K562 (cell line): ENCODE data around the gene SYNPO. TPM values are rescaled to one million over a fixed set of nuclear protein-coding genes. Genes with fewer than 3 reads are reported as not detected.

ENCODE experiments used
- ATAC-seq: fragments of 200-7000 bp; cut with Tn5 transposase; 3 replicates; pipeline ENCODE4 v1.9.1; 2020; ENCODE audit warnings: moderate library complexity
- BruUV-seq: library from RNA; stranded (reverse); fragments of 400-500 nt; replicated peaks from 2 replicates; lab custom pipeline; 2021; lab: Mats Ljungman, UMichigan
- CTCF ChIA-PET: fragments of 300-600 bp; formaldehyde crosslinking; extraction: SDS; loops from one replicate; lab custom pipeline; 2021; ENCODE audit warnings: low intra/inter-chr PET ratio; lab: Yijun Ruan, JAX
- POLR2A ChIA-PET: fragments of 300-600, 350-650 bp; sonication (Branson Sonifier 250); formaldehyde crosslinking; extraction: SDS; loops from one replicate; lab custom pipeline; 2021; ENCODE audit warnings: antibody characterized with exemption, inconsistent platforms; lab: Yijun Ruan, JAX
- DNase-seq, 4 experiments: peaks; one replicate each; pipeline versions ENCODE4 v3.0.0 to v3.0.0-alpha.2; 2011 to 2018; ENCODE audit warnings: low spot score in 3 of 4, mixed read lengths in 3 of 4; ENCODE audit errors: extremely low read depth in 1 of 4
- FAIRE-seq: peaks from 2 replicates; lab custom pipeline; 2011; peaks lifted over from hg19 to GRCh38; lab: Jason Lieb, UNC
- H2AFZ ChIP-seq: 2 replicates; pipeline ENCODE4 v1.6.0; 2011; ENCODE audit warnings: low read depth, low read length, control low read depth, inconsistent platforms
- H3K27ac ChIP-seq: fragments of 200-600 bp; 3 replicates; pipeline ENCODE4 v1.8.0; 2011; ENCODE audit warnings: low read depth, mild to moderate bottlenecking, control low read depth, inconsistent platforms, low read length, moderate library complexity, mixed read lengths; ENCODE audit errors: extremely low read depth
- H3K27me3 ChIP-seq, 2 experiments: fragments of 300-600 bp in 1 of 2; 2 replicates in 1 of 2; 3 replicates in 1 of 2; pipeline versions ENCODE4 v1.6.0 to v1.8.0; 2011; ENCODE audit warnings: inconsistent platforms in 2 of 2, low read length in 2 of 2, mild to moderate bottlenecking in 1 of 2, mixed read lengths in 1 of 2, moderate library complexity in 1 of 2; ENCODE audit not compliant: control insufficient read depth in 2 of 2, insufficient read depth in 2 of 2
- H3K36me3 ChIP-seq: fragments of 300-600 bp; 3 replicates; pipeline ENCODE4 v1.8.0; 2011; ENCODE audit warnings: mild to moderate bottlenecking, low read length, inconsistent platforms; ENCODE audit not compliant: control insufficient read depth, insufficient read depth
- H3K4me1 ChIP-seq, 2 experiments: fragments of 200-600 bp in 1 of 2; replicated peaks in 1 of 2; 2 replicates in 1 of 2; 3 replicates in 1 of 2; pipeline versions ENCODE4 v1.5.1 to v1.8.0; 2011; ENCODE audit warnings: inconsistent platforms in 2 of 2, low read length in 2 of 2, mild to moderate bottlenecking in 1 of 2, mixed read lengths in 1 of 2, moderate library complexity in 1 of 2; ENCODE audit not compliant: control insufficient read depth in 2 of 2, insufficient read depth in 2 of 2
- H3K4me2 ChIP-seq: 2 replicates; pipeline ENCODE4 v1.6.1; 2011; ENCODE audit warnings: low read length, control low read depth, inconsistent platforms, mixed read lengths; ENCODE audit not compliant: insufficient read depth
- H3K4me3 ChIP-seq: fragments of 200-600 bp; sonication (generic), shearing (Covaris generic); 2 replicates; pipeline ENCODE4 v1.5.1; 2016; ENCODE audit warnings: control low read depth, inconsistent platforms
- H3K79me2 ChIP-seq: fragments of 200-600 bp; 3 replicates; pipeline ENCODE4 v1.8.0; 2011; ENCODE audit warnings: low read length, inconsistent platforms; ENCODE audit not compliant: control insufficient read depth, insufficient read depth
- H3K9ac ChIP-seq, 2 experiments: 2 replicates each; pipeline versions ENCODE4 v1.6.0 to v1.6.1; 2011; ENCODE audit warnings: low read depth in 2 of 2, low read length in 2 of 2, control low read depth in 1 of 2, inconsistent platforms in 1 of 2, mild to moderate bottlenecking in 1 of 2, mixed read lengths in 1 of 2; ENCODE audit not compliant: insufficient read depth in 1 of 2
- H3K9me1 ChIP-seq: one replicate; pipeline ENCODE4 v1.6.0; 2011; ENCODE audit warnings: inconsistent platforms, mild to moderate bottlenecking, low read length, moderate library complexity; ENCODE audit not compliant: control insufficient read depth, insufficient read depth
- H3K9me3 ChIP-seq: replicated peaks from 2 replicates; pipeline ENCODE4 v1.5.1; 2011; ENCODE audit warnings: low read depth, low read length, inconsistent platforms; ENCODE audit not compliant: control insufficient read depth, insufficient read depth
- H4K20me1 ChIP-seq: replicated peaks from 2 replicates; pipeline ENCODE4 v1.6.1; 2011; ENCODE audit warnings: low read length, inconsistent platforms, mixed read lengths; ENCODE audit not compliant: control insufficient read depth, insufficient read depth
- GMEB1 ChIP-seq: fragments of 250-450 bp; sonication (Bioruptor Pico); IDR thresholded peaks from 2 replicates; pipeline ENCODE4 v1.4.0; 2020; ENCODE audit warnings: mild to moderate bottlenecking
- ZNF263 ChIP-seq: sonication (generic); formaldehyde crosslinking; IDR thresholded peaks from 2 replicates; pipeline ENCODE4 v1.8.0; 2022; ENCODE audit warnings: mild to moderate bottlenecking, missing genetic modification reagents, borderline replicate concordance
- WGBS: fragments of 100-300 bp; shearing (Covaris generic); methylation state at CpG from one replicate; pipeline ENCODE4 v1.1.6; 2016; ENCODE audit warnings: low coverage, mixed read lengths; ENCODE audit not compliant: insufficient coverage; ENCODE audit errors: missing lambda C conversion rate; 5-methylcytosine and 5-hydroxymethylcytosine counted together
- in situ Hi-C: fragments of 300-500 bp; cut with MboI; formaldehyde crosslinking; loops from 4 replicates; pipeline ENCODE4 v1.15.0; 2018; ENCODE audit warnings: inconsistent platforms, mixed read lengths
- intact Hi-C: fragments of 100-400 bp; cut with micrococcal nuclease; formaldehyde crosslinking; loops from 2 replicates; pipeline ENCODE4 v1.14.2; 2022
- polyA plus RNA-seq, 8 experiments: library from polyadenylated mRNA; depleted of rRNA in 4 of 8; stranded (reverse) in 5 of 8; unstranded in 3 of 8; fragments of >200 nt; fragmentation: Nextera tagmentation in 2 of 8; fragmentation: Illumina TruSeq in 1 of 8; extraction: Ambion mirVana in 2 of 8; extraction: Trizol in 1 of 8; gene quantifications; 2 replicates each; pipeline versions ENCODE4 v1.2.1 to v1.2.3, GENCODE V29; 2011 to 2014; ENCODE audit warnings: inconsistent platforms in 1 of 8, missing spikeins in 1 of 8
- total RNA-seq, 7 experiments: library from RNA; depleted of rRNA in 6 of 7; stranded (reverse); fragments of >200 nt in 6 of 7; fragmentation: Illumina TruSeq in 2 of 7; extraction: Trizol in 2 of 7; gene quantifications; 2 replicates each; pipeline versions ENCODE4 v1.2.1 to v1.2.3, GENCODE V29; 2011 to 2021; ENCODE audit warnings: low replicate concordance in 1 of 7

SYNPO gene
- total and polyA plus RNA-seq, 9 of the 15 experiments (the other 6 are each of a cell fraction or from before 2014, with no cell fraction given) = 0.01 to 0.31 (median 0.03) TPM; not detected in 4

DNA sequence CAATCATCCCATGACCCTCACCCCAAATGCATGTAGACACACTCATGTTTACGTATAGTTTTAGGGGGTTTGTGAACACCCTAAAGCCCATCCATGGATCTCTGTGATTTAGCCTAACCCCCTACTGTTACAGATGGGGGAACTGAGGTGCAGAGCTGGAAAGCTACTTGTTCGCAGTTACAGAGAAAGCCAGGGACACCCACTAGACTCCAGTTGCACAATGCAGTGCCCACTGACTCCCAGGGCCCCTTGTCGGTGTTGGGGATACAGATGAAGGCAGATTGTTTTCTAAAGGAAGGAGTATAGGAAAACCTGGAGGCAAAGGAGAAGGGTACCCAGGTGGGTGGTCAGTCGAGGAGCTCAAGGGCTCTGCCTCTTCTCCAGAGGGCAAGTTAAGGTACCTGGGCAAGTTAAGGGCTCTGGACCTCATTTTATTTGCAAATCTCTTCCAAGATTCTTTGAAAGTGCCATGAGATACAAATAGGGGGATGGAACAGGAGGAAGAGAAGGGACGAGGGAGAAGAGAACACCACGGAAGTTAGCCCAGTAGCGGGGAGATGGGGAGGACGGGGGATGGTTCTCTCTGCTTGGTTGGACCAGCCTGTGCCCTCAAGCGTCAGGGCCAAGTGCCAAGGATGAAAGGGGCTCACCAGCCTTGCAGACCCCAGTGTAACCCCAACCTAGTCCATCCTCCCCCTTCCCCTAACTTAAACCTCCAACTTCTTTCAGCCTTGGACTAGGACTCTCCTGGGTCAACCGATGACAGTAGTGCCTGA lies 21.5 kb downstream of the SYNPO start:
- Histone ChIP-seq H3K27ac (no peak overlapping the region), H2AFZ (no peak overlapping the region), H3K4me2 (no peak overlapping the region), H3K9ac (no peak overlapping the region), H3K4me1 (peaks cover under 1 to 2% of the 10 kb centered on the region in 2 experiments; a peak in 3 of 5 replicates), H3K9me1 (no peaks in the 10 kb centered on the region), H3K36me3 (no peaks in the 10 kb centered on the region), H4K20me1 (no peaks in the 10 kb centered on the region), H3K9me3 (no peaks in the 10 kb centered on the region), H3K4me3 (no peak overlapping the region), H3K27me3 (peaks cover 20 to 51% of the 10 kb centered on the region in 2 experiments; a peak in 4 of 5 replicates), H3K79me2 (no peaks in the 10 kb centered on the region)
- ATAC-seq (no peak), DNase-seq (no peak), FAIRE-seq (no peak)
- no TSS peak for BruUV-seq
- in situ Hi-C loops (no loop called here), intact Hi-C loops (no loop called here)
- ChIA-PET POLR2A (interaction anchor here (0.7 to 1.4 kb wide), 3 partner anchors 26 to 79 kb away, joined by 3 to 4 read pairs (median 3); no protein-coding TSS in a partner anchor), CTCF (no interaction called here)
- WGBS = under 1% methylated on average over 9 of the region's 10 CpGs
- TF ChIP-seq ZNF263 (CRISPR knock-in tag) (0 out of 2 replicates have a peak, but pooled peaks have one; percentile 57), GMEB1 (CRISPR knock-in tag) (no peak)
